Natural killer cell (primary cell): Measurements from ENCODE around the gene CACNB4. TPM values are rescaled to one million over a fixed set of nuclear protein-coding genes. Genes with fewer than 3 reads are reported as not detected.

Experiments
- ATAC-seq, 3 donors: fragments of 150-1000 bp in 2 of 3; fragments of 200-7000 bp in 1 of 3; cut with Tn5 transposase; 1 replicate in 1 of 3; 2 replicates in 2 of 3; pipeline ENCODE4 v1.10.0; 2021; ENCODE audit warnings: mild to moderate bottlenecking in 2 of 3, moderate library complexity in 2 of 3
- DNase-seq, 2 donors: peaks; one replicate each; pipeline versions ENCODE4 v3.0.0 to v3.0.0-alpha.2; 2013 to 2021; ENCODE audit warnings: mixed read lengths in 1 of 2
- H3K27ac ChIP-seq: one replicate; pipeline ENCODE4 v1.5.1; 2013; ENCODE audit warnings: mild to moderate bottlenecking, low read length
- H3K27me3 ChIP-seq: one replicate; pipeline ENCODE4 v1.6.1; 2013; ENCODE audit warnings: low read length; ENCODE audit not compliant: control insufficient read depth, insufficient read depth
- H3K36me3 ChIP-seq: one replicate; pipeline ENCODE4 v1.6.1; 2013; ENCODE audit warnings: low read length; ENCODE audit not compliant: control insufficient read depth, insufficient read depth
- H3K4me1 ChIP-seq: one replicate; pipeline ENCODE4 v1.6.1; 2013; ENCODE audit warnings: low read length; ENCODE audit not compliant: control insufficient read depth, insufficient read depth
- H3K4me3 ChIP-seq: one replicate; pipeline ENCODE4 v1.5.1; 2013; ENCODE audit warnings: low read length
- H3K9me3 ChIP-seq: one replicate; pipeline ENCODE4 v1.6.1; 2013; ENCODE audit warnings: low read length; ENCODE audit not compliant: control insufficient read depth, insufficient read depth
- H3K27ac Mint-ChIP-seq, 2 donors: one replicate each; pipeline ENCODE4 v1.8.0; 2022; ENCODE audit warnings: mild to moderate bottlenecking in 2 of 2, mixed read lengths in 2 of 2, moderate library complexity in 1 of 2
- H3K27me3 Mint-ChIP-seq, 2 donors: one replicate each; pipeline ENCODE4 v1.8.0; 2022; ENCODE audit warnings: low read depth in 2 of 2, mixed read lengths in 2 of 2
- H3K36me3 Mint-ChIP-seq: one replicate; pipeline ENCODE4 v1.8.0; 2022; ENCODE audit warnings: mixed read lengths
- H3K4me1 Mint-ChIP-seq, 2 donors: one replicate each; pipeline ENCODE4 v1.8.0; 2022; ENCODE audit warnings: mixed read lengths in 2 of 2
- H3K4me3 Mint-ChIP-seq: one replicate; pipeline ENCODE4 v1.8.0; 2022; ENCODE audit warnings: mild to moderate bottlenecking, moderate library complexity, mixed read lengths
- H3K9me3 Mint-ChIP-seq, 2 donors: one replicate each; pipeline ENCODE4 v1.8.0; 2022; ENCODE audit warnings: mixed read lengths in 2 of 2
- CTCF ChIP-seq: fragments of 200-600 bp; IDR thresholded peaks from one replicate; pipeline ENCODE4 v1.8.0; 2022; ENCODE audit warnings: antibody characterized with exemption
- WGBS: methylation state at CpG from one replicate; pipeline ENCODE4 v1.1.7; 2013; ENCODE audit warnings: missing lambda C conversion rate; ENCODE audit not compliant: insufficient coverage; 5-methylcytosine and 5-hydroxymethylcytosine counted together
- intact Hi-C: fragments of 100-400 bp; cut with micrococcal nuclease; formaldehyde crosslinking; loops from one replicate; pipeline ENCODE4 v1.14.2; 2022
- total RNA-seq, 4 donors: library from RNA; stranded (reverse); fragments of 120-200 nt in 1 of 4; gene quantifications; one replicate each; pipeline versions ENCODE4 v1.2.3 to v1.2.4, GENCODE V29; 2013 to 2022

The CACNB4 gene
- total RNA-seq, 3 donors from 2014 or later (not counting 1 experiment from before 2014, with no cell fraction given) = 0.56 to 0.93 (median 0.73) TPM

GRCh38 chr2:151837926-151838325, 260.9 kb downstream of the CACNB4 start:
- intact Hi-C loops = no loop called here
- no peaks in the 10 kb centered on the region for H3K4me1 Mint-ChIP-seq
- H3K27ac ChIP-seq = no peak overlapping the region
- H3K9me3 Mint-ChIP-seq = no peaks in the 10 kb centered on the region
- H3K4me3 Mint-ChIP-seq = no peak overlapping the region
- no peak overlapping the region for H3K27ac Mint-ChIP-seq
- H3K9me3 ChIP-seq = no peaks in the 10 kb centered on the region
- WGBS = 95% methylated on average over 2 of the region's 3 CpGs
- H3K4me3 ChIP-seq = no peak overlapping the region
- ATAC-seq (no peak), DNase-seq (no peak)
- no peaks in the 10 kb centered on the region for H3K36me3 Mint-ChIP-seq
- H3K36me3 ChIP-seq = no peaks in the 10 kb centered on the region
- no peaks in the 10 kb centered on the region for H3K27me3 Mint-ChIP-seq
- H3K27me3 ChIP-seq = no peaks in the 10 kb centered on the region
- no peak for TF ChIP-seq CTCF
- H3K4me1 ChIP-seq = no peaks in the 10 kb centered on the region

DNA sequence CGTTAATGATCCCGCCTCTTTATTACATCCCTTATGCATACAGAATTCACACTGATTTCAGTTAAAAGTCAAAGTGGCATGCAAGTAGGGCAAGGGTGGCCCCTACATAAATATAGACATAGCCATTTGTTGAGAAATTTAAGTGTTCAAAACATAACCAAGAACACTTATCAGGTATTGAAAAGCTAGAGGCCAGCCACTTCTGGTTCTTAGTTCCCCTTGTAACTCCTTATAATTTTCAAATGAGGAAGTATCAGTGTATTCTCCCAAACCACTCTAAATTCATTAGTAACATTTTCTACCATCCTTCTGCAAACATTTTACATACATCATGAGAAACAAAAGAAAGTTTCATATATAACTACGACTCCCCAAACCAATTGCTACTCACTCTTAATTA, 264.9 kb downstream of the CACNB4 start:
- H3K27ac Mint-ChIP-seq = no peak overlapping the region

GRCh38 chr2:151830961-151831360, 267.9 kb downstream of the CACNB4 start:
- H3K27me3 ChIP-seq = no peaks in the 10 kb centered on the region
- Mint-ChIP-seq H3K27ac (no peak overlapping the region), H3K4me1 (peaks cover 27% of the 10 kb centered on the region in 2 donors), H3K9me3 (no peaks in the 10 kb centered on the region), H3K36me3 (no peaks in the 10 kb centered on the region), H3K4me3 (no peak overlapping the region), H3K27me3 (no peaks in the 10 kb centered on the region)
- intact Hi-C loops = no loop called here
- peaks cover 10% of the 10 kb centered on the region for H3K4me1 ChIP-seq
- DNase-seq = no peak
- no peaks in the 10 kb centered on the region for H3K9me3 ChIP-seq
- H3K4me3 ChIP-seq = no peak overlapping the region
- WGBS = 96% methylated on average over 2 of the region's 2 CpGs
- no peak overlapping the region for H3K27ac ChIP-seq
- ATAC-seq = no peak
- H3K36me3 ChIP-seq = no peaks in the 10 kb centered on the region
- TF ChIP-seq CTCF = no peak

More for the DNA sequence above, 264.9 kb downstream of the CACNB4 start:
- Histone ChIP-seq H3K27me3 (no peaks in the 10 kb centered on the region), H3K36me3 (no peaks in the 10 kb centered on the region), H3K9me3 (no peaks in the 10 kb centered on the region), H3K27ac (no peak overlapping the region), H3K4me1 (peaks cover under 1% of the 10 kb centered on the region), H3K4me3 (no peak overlapping the region)
- no peak for TF ChIP-seq CTCF
- H3K36me3 Mint-ChIP-seq = no peaks in the 10 kb centered on the region
- intact Hi-C loops = no loop called here
- H3K27me3 Mint-ChIP-seq = no peaks in the 10 kb centered on the region
- H3K9me3 Mint-ChIP-seq = no peaks in the 10 kb centered on the region
- H3K4me3 Mint-ChIP-seq = no peak overlapping the region
- H3K4me1 Mint-ChIP-seq = peaks cover under 1 to 3% of the 10 kb centered on the region in 2 donors
- 80% methylated on average over 1 of the region's 3 CpGs for WGBS
- ATAC-seq (no peak), DNase-seq (no peak)

DNA sequence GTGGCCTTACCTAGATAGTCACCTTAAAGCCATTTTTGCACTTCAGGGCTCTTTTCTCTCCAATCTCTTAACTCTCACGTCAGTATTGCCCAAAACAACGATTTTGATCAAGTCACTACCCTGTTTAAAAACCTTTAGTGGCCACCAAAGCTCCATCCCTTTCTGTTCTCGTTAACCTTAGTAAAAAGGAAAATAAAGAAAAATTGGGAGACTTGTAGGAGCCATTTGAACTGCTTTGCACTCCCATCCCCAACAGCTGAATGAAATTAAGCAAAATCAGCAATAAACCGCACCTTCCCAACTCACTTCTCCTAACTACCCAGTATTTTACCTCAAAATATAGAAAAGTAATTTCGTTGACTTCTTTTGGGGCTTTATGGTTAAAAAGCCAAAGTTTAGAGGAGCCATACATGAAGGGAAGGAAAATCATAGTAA, 269.9 kb downstream of the CACNB4 start:
- ATAC-seq = no peak
- WGBS = 92% methylated on average over 4 of the region's 5 CpGs
- Histone ChIP-seq H3K27ac (peak overlapping the region; percentile 78), H3K9me3 (no peaks in the 10 kb centered on the region), H3K4me3 (peak overlapping the region; percentile 31), H3K27me3 (no peaks in the 10 kb centered on the region), H3K36me3 (no peaks in the 10 kb centered on the region), H3K4me1 (peaks cover 10% of the 10 kb centered on the region)
- intact Hi-C loops = loop anchor here (5.0 kb wide), 2 partner anchors 192 to 888 kb away; partner anchors contain the start of genes ARL6IP6 and PRPF40A
- Mint-ChIP-seq H3K36me3 (no peaks in the 10 kb centered on the region), H3K9me3 (no peaks in the 10 kb centered on the region), H3K4me3 (peak overlapping the region; percentile 96), H3K27me3 (no peaks in the 10 kb centered on the region), H3K27ac (peak overlapping the region; percentile 95 to 96), H3K4me1 (peaks cover 46 to 48% of the 10 kb centered on the region in 2 donors)
- DNase-seq = no peak
- no peak for TF ChIP-seq CTCF
